A549 treated with DMSO at 1 μM for 4 hours (cell line): ENCODE measurements around the gene MITD1. TPM values are rescaled to one million over a fixed set of nuclear protein-coding genes. Genes with fewer than 3 reads are reported as not detected.

Experiments
- total RNA-seq: library from RNA; stranded (reverse); fragments of 200-300 nt; extraction: Qiagen RNA extraction; gene quantifications from 5 replicates; pipeline ENCODE4 v1.2.3, GENCODE V29; 2022; ENCODE audit warnings: low read depth

Gene MITD1
- total RNA-seq, result 25.0 to 31.9 TPM (median 29.6 TPM) in 5 replicates

GRCh38 chr2:99180755-99181623 is at the start of gene MITD1, which contains the start of gene MRPL30:
Gene MITD1 (minus strand): TSS chr2:99181058. CDS start chr2:99180981, 77 bp downstream.
Gene MRPL30 (plus strand): TSS chr2:99181184. CDS start chr2:99186204, 5,020 bp downstream.

GRCh38 chr2:99154643-99155536 is 26.0 kb downstream of the MITD1 start, which contains the start of the genes LIPT1 and TSGA10:
Gene LIPT1 (plus strand): TSS chr2:99154967. CDS start chr2:99161958, 6,991 bp downstream.
Gene TSGA10 (minus strand): TSS chr2:99154942. CDS start chr2:99109439, 45,503 bp downstream.

GRCh38 chr2:99141110-99142108 is 39.4 kb downstream of the MITD1 start, which contains the start of gene C2orf15:
Gene C2orf15 (plus strand): TSS chr2:99141707. CDS start chr2:99150559, 8,852 bp downstream.

Other genes with a start within 250 kb of the MITD1 start
- gene CRACDL, start 244.8 kb downstream of the MITD1 start, total RNA-seq, result 0.36 to 0.93 TPM (median 0.57 TPM) in 5 replicates
- 0.41 to 0.61 TPM (median 0.52 TPM) in 5 replicates for gene C2orf15, start 39.4 kb downstream of the MITD1 start, total RNA-seq
- 1.5 to 7.1 TPM (median 4.2 TPM) in 5 replicates for gene TSGA10, start 26.1 kb downstream of the MITD1 start, total RNA-seq
- gene LIPT1, start 26.1 kb downstream of the MITD1 start, total RNA-seq, result 3.1 to 4.3 TPM (median 3.8 TPM) in 5 replicates
- 33.1 to 44.6 TPM (median 35.6 TPM) in 5 replicates for gene MRPL30, start 126 bp upstream of the MITD1 start, total RNA-seq
- not detected in 5 replicates for gene LYG2, start 74.6 kb upstream of the MITD1 start, total RNA-seq
- 0.49 to 2.6 TPM (median 1.6 TPM) in 5 replicates for gene LYG1, start 120.1 kb upstream of the MITD1 start, total RNA-seq
- gene TXNDC9, start 155.3 kb upstream of the MITD1 start, total RNA-seq, result 37.3 to 44.9 TPM (median 41.4 TPM) in 5 replicates
- 61.2 to 72.7 TPM (median 64.8 TPM) in 5 replicates for gene EIF5B, start 156.3 kb upstream of the MITD1 start, total RNA-seq